NCI-H748 (cell line): Measurements from ENCODE around the gene FGR.

Experiments
- DNase-seq: peaks from one replicate; lab custom pipeline; 2025; ENCODE audit not compliant: unreplicated experiment; lab: John Stamatoyannopoulos, UW

The FGR gene

GRCh38 chr1:27601771-27602461, 33.1 kb downstream of the FGR start:
- no peak for DNase-seq

- DNase-seq, result no peak
Measured at GRCh38 chr1:27601321-27601770, 33.6 kb downstream of the FGR start.

GRCh38 chr1:27600498-27601175, 34.3 kb downstream of the FGR start:
- DNase-seq, result peak; percentile 6

GRCh38 chr1:27599605-27600497, 35.1 kb downstream of the FGR start:
- DNase-seq, result no peak

DNA sequence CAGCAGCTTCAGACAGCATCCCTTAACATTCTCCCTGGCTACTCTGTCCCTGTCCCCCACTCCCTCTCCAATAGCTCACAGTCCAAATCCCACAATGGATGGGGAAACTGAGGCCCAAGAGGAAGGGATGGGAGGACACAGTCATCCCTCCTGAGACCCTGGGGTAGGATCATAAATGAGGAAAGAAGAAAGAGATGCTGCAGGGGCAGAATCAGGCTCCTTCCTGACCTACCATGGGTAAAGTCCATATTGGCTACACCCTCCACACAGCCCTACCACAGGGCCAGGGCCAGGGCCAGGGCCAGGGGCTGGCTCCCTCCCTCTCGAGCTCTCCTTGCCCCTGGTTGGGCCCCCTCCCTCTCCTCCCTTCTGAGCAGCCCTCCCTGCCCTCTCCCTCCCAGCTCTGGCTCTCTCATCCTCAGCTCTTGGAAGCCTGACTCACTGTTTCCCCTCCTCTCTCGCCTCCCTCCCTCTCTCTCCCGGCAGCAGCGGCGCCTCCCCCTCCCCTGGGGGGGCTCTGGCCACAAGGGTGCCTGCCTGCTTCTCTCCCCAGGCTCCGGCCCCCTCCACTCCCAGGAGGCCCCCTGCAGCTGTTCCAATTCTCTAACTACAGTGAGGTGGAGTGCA, 36.0 kb downstream of the FGR start:
- no peak for DNase-seq

- DNase-seq, result no peak
Measured at GRCh38 chr1:27598295-27598687, 36.7 kb downstream of the FGR start.

DNA sequence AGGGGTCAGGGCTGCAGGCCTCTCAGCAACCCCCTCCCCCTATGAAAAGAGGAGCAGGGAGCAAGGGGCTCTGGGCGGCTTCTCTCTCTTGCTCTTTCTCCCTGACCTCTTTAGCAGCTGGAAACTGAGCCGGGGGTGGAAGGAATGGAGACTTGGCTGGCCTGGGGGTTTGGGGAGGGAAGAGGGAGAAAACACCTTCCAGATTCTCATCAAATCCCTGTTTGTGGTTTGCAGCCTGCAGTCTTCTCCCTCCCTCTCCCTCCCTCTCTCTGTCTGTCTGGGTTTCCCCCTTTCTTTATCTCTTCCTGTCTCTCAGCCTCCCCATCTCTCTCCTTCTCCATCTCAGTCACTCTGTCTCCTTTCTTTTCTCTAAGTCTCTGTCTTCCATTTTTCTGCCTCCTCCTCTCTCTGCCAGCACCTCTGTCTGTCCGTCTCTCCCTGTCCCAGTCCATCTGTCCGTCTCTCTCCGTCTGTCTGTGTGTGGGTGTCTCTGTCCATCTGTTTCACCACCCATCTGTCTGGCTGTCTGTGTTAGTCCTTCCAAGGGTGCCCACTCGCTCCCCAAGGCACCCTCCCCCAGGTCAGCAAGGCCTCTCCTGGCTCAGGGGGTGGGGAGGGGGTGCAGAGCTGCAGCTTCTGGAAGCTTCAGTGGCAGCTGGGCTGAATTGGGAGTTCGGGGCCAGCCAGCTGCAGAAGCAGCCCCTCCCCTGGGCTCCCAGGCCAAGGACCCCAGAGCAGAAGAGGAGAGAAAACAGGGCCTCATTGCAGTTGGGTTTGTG, 37.3 kb downstream of the FGR start:
- no peak for DNase-seq

DNA sequence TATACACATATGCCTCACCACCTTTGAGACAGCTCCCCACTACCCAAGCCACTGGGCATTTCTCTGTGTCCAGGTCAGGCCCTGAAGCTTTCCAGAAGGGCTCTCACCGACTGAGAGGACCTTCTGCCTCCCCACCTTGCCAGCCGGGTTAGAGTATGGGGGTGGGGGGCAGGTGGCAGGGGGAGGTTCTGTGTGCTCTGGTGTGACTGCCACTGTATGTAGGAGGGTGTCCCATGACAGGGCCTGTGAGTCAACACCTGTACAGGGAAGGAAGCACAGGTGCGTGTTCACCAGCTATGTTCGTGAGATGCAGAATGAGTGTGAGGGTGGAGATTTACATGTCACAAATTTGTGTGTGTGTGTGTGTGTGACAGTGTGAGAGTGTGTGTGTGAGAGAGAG, 38.0 kb downstream of the FGR start:
- no peak for DNase-seq

- no peak for DNase-seq
Measured at GRCh38 chr1:27596261-27596660, 38.7 kb downstream of the FGR start.

GRCh38 chr1:27595597-27595996, 39.4 kb downstream of the FGR start:
- DNase-seq, result no peak

GRCh38 chr1:27594564-27595510, 40.1 kb downstream of the FGR start:
- DNase-seq, result no peak

DNA sequence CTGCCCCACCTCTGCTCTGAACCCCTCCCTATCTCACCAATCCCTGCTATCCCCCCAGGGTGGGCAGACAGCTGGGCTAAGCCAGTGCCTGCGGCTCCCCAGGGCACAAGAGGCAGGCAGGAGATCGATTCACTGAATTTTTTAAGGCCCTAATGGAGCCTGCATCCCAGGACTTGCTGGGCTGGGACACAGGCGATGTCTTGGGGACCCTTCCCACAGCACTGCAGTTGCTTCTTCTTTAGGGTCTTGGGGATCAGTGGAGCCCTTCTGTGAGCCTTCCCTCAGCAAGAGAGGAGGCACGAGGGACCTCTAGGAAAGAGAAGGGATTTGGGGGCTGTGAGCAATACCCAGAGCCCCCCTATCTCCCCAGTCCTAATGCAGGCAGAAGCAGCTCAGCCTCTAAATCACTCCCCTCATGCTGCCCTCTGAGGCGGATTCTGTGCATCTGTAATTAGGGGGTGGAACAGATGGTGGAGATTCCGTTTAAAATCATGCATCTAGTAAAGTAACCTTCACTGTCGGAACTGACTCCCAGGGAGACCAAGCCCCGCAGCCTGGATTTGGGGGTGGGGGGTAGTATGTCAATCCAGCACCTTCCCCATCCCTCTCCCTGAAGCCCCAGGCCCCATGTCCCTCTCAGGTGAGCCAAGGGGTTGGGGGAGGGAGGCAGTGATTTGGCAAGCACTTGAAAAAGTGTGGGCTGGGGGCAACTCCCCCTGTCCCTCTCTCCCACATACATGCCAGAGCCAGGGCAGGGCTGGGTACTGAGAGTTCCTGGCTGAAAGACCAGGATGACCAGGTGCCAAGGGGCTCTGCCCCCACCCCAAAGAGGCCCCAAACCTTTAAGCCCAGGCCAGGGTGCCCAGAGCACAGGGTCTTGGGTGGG, 41.1 kb downstream of the FGR start:
- DNase-seq, result no peak

GRCh38 chr1:27592931-27593677, 41.9 kb downstream of the FGR start:
- DNase-seq, result no peak

GRCh38 chr1:27592232-27592930, 42.6 kb downstream of the FGR start:
- DNase-seq, result no peak

DNA sequence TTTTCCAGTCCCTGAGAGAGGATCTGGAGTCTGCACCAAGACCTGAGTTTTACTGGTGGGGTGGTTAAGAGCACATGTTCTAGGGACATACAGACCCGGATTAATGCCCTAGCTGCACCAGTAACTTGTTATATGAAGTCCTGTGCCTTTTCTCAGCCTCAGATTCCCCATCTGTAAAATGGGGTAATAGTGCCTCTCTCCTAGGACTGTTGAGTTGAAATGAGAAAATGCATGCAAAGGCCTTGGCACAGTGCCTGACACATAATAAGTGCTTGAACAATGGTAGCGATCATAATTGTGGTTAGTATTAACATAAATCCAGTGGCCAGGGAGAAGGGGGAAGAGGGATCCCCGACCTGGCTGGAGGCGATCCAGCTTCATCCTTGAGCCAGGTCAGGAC, 43.4 kb downstream of the FGR start:
- peak; percentile 19 for DNase-seq

DNA sequence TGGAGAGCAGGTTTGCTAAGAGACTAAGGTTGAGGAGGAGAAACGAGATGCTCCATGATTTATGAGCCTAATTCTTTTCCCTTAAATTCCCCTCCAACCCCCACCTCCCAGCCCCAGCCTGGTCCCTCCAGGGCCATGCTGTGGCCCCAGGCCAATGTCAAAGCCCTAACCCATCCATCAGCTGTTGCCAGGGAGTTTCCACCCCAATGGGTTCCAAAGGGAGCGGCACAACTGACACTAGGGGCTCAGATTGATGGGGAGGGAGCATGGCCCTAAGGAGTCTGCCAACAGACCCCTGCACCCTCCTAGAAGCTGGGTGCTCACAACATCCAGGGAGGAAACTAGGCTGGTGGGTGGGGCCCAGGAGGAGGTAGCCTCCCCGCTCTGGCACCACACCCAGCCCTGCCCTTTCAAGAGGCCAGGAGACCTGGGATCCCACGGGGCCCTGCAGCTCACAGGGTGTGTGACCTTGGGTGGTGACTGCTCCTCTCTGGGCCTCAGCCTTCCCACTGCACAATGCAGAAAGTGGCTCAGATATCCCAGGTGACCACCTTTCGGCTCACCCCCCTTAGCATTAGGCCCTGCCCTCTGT, 44.0 kb downstream of the FGR start:
- no peak for DNase-seq
